Neural crest cell (in vitro differentiated cells): ENCODE data around the gene ACSF3. TPM values are rescaled to one million over a fixed set of nuclear protein-coding genes. Genes with fewer than 3 reads are reported as not detected.
A peak's percentile ranks its signal among the peaks of the same experiment; 100 is the strongest.

Experiments used
- DNase-seq: peaks from one replicate; pipeline ENCODE4 v3.0.0; 2021; ENCODE audit warnings: low read depth, mixed read lengths, low spot score
- H3K27ac Mint-ChIP-seq: one replicate; pipeline ENCODE4 v1.8.0; 2021; ENCODE audit warnings: mild to moderate bottlenecking, mixed read lengths; ENCODE audit not compliant: unreplicated experiment
- H3K27me3 Mint-ChIP-seq: 2 replicates; pipeline ENCODE4 v1.8.0; 2021; ENCODE audit warnings: low read depth, mild to moderate bottlenecking, mixed read lengths
- H3K36me3 Mint-ChIP-seq: 2 replicates; pipeline ENCODE4 v1.8.0; 2021; ENCODE audit warnings: low read depth, mild to moderate bottlenecking, mixed read lengths
- H3K4me1 Mint-ChIP-seq: 2 replicates; pipeline ENCODE4 v1.8.0; 2021; ENCODE audit warnings: mixed read lengths
- H3K4me3 Mint-ChIP-seq: one replicate; pipeline ENCODE4 v1.8.0; 2021; ENCODE audit warnings: mild to moderate bottlenecking, mixed read lengths
- H3K9me3 Mint-ChIP-seq: 2 replicates; pipeline ENCODE4 v1.8.0; 2021; ENCODE audit warnings: mixed read lengths
- total RNA-seq: library from RNA; stranded (reverse); gene quantifications from 2 replicates; pipeline ENCODE4 v1.2.1, GENCODE V29; 2021
- TF ChIP-seq, protein P1 (sequence below): fragments of 200-600 bp; sonication (generic); conservative IDR thresholded peaks from 2 replicates; pipeline ENCODE4 v1.5.0; 2021; ENCODE audit warnings: antibody characterized with exemption, mild to moderate bottlenecking

ACSF3 gene
- total RNA-seq, 1 donor from 2014 or later, result 31.0 TPM

DNA sequence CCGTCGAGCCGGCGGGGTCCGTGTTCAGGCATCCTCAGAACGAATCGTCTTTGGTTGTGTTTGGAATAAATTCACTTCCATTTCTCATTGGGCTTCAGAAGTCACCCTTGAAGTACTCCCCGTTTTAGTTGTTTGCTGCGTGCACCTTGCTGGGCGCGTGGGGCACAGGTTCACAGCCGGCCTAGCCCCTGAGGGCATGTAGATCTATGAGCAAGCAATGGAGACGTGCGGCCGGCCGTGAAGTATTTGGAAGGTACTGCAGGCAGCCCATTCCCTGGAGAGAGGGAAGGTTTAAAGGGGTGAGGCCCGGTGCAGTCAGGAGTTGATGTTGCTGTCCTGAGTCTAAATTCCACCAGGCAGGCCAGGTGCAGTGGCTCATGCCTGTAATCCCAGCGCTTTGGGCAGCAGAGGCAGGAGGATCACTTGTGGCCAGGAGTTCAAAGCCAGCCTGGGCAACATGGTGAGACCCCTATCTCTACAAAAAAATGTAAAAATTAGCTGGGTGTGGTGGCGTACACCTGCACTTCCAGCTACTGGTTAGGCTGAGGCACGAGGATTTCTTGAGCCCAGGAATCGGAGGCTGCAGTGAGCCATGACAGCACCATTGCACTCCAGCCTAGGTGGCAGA lies 714 bp downstream of the ACSF3 start:
- peaks cover 37% of the 10 kb centered on the region for H3K27me3 Mint-ChIP-seq
- TF ChIP-seq, protein P1, sequence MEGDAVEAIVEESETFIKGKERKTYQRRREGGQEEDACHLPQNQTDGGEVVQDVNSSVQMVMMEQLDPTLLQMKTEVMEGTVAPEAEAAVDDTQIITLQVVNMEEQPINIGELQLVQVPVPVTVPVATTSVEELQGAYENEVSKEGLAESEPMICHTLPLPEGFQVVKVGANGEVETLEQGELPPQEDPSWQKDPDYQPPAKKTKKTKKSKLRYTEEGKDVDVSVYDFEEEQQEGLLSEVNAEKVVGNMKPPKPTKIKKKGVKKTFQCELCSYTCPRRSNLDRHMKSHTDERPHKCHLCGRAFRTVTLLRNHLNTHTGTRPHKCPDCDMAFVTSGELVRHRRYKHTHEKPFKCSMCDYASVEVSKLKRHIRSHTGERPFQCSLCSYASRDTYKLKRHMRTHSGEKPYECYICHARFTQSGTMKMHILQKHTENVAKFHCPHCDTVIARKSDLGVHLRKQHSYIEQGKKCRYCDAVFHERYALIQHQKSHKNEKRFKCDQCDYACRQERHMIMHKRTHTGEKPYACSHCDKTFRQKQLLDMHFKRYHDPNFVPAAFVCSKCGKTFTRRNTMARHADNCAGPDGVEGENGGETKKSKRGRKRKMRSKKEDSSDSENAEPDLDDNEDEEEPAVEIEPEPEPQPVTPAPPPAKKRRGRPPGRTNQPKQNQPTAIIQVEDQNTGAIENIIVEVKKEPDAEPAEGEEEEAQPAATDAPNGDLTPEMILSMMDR, result no peak
- DNase-seq, result no peak
- H3K4me1 Mint-ChIP-seq, result peaks cover 42% of the 10 kb centered on the region
- H3K4me3 Mint-ChIP-seq, result peak overlapping the region; percentile 92
- no peaks in the 10 kb centered on the region for H3K36me3 Mint-ChIP-seq
- no peaks in the 10 kb centered on the region for H3K9me3 Mint-ChIP-seq
- peak overlapping the region; percentile 54 for H3K27ac Mint-ChIP-seq

GRCh38 chr16:89094880-89095258 lies 1.2 kb downstream of the ACSF3 start:
- TF ChIP-seq, protein P1, result no peak
- Mint-ChIP-seq H3K4me1 (peaks cover 42% of the 10 kb centered on the region), H3K36me3 (no peaks in the 10 kb centered on the region)

DNA sequence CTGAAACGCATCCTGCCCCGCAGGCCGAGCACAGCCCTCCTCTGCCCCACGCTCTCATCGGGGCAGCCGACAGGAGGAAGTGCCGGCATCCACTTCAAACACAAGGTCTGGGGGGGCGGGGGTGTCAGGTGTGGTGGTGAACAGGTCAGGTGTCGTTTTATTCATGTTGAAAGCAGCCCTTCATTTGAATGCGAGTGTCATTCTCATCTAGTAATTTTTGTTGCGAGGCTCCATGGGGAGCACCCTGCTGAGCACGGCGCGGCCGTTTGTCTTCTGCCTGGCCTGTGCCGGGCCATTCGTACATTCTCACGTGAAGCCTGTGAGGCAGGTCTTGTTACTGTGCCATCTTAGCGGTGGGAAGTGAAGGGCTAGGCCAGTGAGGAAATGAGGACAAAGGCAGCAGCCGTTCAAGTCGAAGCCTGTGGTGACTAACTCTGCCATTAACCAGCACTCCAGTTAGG lies 1.9 kb downstream of the ACSF3 start:
- Mint-ChIP-seq H3K9me3 (no peaks in the 10 kb centered on the region), H3K36me3 (no peaks in the 10 kb centered on the region), H3K4me1 (peaks cover 42% of the 10 kb centered on the region), H3K4me3 (peak overlapping the region; percentile 78), H3K27me3 (peaks cover 25% of the 10 kb centered on the region), H3K27ac (no peak overlapping the region)
- DNase-seq, result no peak
- TF ChIP-seq, protein P1, result no peak

More at GRCh38 chr16:89094880-89095258, 1.2 kb downstream of the ACSF3 start:
- H3K9me3 Mint-ChIP-seq, result no peaks in the 10 kb centered on the region
- H3K27me3 Mint-ChIP-seq, result peaks cover 32% of the 10 kb centered on the region
- peak overlapping the region; percentile 92 for H3K4me3 Mint-ChIP-seq
- no peak overlapping the region for H3K27ac Mint-ChIP-seq
- no peak for DNase-seq

DNA sequence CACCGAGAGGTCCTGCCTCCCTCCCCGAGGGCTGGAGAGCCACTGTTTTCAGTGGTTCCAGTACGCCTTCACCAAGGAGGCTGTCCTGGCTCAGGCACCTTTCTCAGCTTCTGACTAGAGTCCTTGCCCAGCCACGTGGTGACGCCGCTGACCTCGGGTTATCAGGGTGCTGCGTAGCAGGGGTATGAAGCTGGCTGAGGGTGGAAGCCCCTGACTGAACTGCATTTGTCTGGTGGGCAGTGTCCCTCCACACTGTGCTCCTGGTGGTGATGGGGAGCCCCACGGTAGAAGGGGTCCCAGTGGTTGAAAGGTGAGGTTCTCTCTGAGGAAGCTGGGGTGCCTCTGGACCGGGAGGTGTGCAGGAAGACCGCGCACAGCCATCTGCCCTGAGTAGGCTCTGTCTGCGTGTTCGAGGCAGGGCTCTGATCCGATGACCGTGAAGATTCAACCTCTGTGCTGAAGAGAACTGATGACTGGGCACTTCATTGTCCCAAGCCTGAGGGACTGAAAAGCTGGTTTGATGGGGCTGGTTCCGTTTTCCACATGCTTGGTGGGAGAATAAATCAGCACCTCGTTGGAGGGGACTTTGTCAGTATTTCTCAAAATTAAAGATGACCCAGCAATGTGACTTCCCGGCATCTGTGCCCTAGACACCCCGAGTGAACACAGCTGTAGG lies 2.5 kb downstream of the ACSF3 start:
- DNase-seq, result no peak
- H3K27me3 Mint-ChIP-seq, result peaks cover 19% of the 10 kb centered on the region
- H3K4me3 Mint-ChIP-seq, result peak overlapping the region; percentile 78
- no peaks in the 10 kb centered on the region for H3K36me3 Mint-ChIP-seq
- TF ChIP-seq, protein P1, result no peak
- peaks cover 42% of the 10 kb centered on the region for H3K4me1 Mint-ChIP-seq
- no peaks in the 10 kb centered on the region for H3K9me3 Mint-ChIP-seq
- no peak overlapping the region for H3K27ac Mint-ChIP-seq

DNA sequence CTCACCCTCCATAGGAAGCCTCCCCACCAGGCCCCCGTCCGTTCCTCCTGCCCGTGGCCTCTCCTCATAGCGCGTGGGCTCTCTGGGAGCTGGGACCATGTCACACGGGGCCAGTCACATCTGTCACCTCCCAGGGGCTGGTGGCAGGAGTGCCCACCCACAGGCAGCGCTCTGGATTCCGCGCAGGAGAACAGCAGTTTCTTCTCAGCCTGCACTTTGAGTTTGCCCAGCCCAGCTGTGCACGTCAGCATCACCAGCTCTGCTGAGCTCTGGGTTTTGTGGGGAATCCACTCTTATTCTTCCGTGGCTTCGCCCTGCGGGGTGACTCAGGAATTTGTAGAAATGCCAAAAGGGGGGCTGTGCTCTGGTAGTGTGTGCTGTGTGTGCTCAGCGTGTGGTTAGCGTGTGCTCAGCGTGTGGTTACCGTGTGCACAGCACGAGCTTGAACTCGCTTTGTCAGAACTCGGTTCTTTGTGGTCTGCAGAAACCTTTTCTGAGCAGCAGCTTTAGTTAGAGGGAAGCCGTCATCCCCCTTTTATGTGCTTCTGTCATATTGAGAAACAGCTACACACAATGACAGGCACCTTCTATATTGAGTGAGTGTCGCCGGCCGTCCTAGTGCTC lies 3.2 kb downstream of the ACSF3 start:
- no peak overlapping the region for H3K27ac Mint-ChIP-seq

More for the DNA sequence above, 3.2 kb downstream of the ACSF3 start:
- H3K36me3 Mint-ChIP-seq, result no peaks in the 10 kb centered on the region
- H3K4me3 Mint-ChIP-seq, result peak overlapping the region; percentile 78
- peaks cover 12% of the 10 kb centered on the region for H3K27me3 Mint-ChIP-seq
- H3K9me3 Mint-ChIP-seq, result no peaks in the 10 kb centered on the region
- TF ChIP-seq, protein P1, result no peak
- peaks cover 42% of the 10 kb centered on the region for H3K4me1 Mint-ChIP-seq
- no peak for DNase-seq
